ENCODE data around the gene TATDN3.
"Not testable (repeated sequence)": the region's sequence is repeated elsewhere in the genome, so short reads cannot be mapped to it uniquely, and the experiment has no call there.

TATDN3 gene

DNA sequence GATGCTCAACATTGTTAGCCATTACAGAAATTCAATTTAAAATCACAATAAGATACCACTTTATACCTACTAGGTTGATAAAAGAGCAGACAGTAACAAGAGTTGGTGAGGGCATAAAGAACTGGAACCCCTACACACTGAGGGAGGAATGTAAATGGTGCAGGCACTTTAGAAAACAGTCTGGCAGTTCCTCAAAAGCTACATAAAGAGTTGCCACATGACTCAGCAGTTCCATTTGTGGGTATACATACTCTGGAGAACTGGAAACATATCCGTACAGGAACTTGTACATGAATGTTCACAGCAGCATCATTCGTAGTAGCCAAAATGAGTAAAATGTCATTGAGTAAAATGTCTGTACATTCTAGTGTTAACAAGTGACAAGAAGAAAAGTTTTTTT is 17.1 kb upstream of the TATDN3 start:
- Histone ChIP-seq H3K36me3 (ENCODE audit: insufficient read depth, low read length) (peaks cover 33% of the 10 kb centered on the region; the same call in 1 of the 2 replicates), H3K27me3 (ENCODE audit: insufficient read depth, low read length, poor library complexity) (no peaks in the 10 kb centered on the region), H3K4me2 (ENCODE audit: insufficient read depth, low read length) (no peak overlapping the region), H3K4me1 (ENCODE audit: insufficient read depth, low read length) (no peaks in the 10 kb centered on the region), H4K20me1 (ENCODE audit: insufficient read depth, low read length) (no peaks in the 10 kb centered on the region), H3K27ac (ENCODE audit: low read length) (no peak overlapping the region), H2AFZ (ENCODE audit: low read depth, low read length) (no peak overlapping the region), H3K9ac (ENCODE audit: low read depth, low read length) (no peak overlapping the region), H3K4me3 (ENCODE audit: low read depth in 1 of 2, low read length in 2 of 2) (no peak overlapping the region), H3K79me2 (ENCODE audit: insufficient read depth, low read length) (peaks cover 12% of the 10 kb centered on the region), H3K9me3 (ENCODE audit: insufficient read depth, low read length, severe bottlenecking) (peaks cover 4% of the 10 kb centered on the region)
- TF ChIP-seq, protein P1, sequence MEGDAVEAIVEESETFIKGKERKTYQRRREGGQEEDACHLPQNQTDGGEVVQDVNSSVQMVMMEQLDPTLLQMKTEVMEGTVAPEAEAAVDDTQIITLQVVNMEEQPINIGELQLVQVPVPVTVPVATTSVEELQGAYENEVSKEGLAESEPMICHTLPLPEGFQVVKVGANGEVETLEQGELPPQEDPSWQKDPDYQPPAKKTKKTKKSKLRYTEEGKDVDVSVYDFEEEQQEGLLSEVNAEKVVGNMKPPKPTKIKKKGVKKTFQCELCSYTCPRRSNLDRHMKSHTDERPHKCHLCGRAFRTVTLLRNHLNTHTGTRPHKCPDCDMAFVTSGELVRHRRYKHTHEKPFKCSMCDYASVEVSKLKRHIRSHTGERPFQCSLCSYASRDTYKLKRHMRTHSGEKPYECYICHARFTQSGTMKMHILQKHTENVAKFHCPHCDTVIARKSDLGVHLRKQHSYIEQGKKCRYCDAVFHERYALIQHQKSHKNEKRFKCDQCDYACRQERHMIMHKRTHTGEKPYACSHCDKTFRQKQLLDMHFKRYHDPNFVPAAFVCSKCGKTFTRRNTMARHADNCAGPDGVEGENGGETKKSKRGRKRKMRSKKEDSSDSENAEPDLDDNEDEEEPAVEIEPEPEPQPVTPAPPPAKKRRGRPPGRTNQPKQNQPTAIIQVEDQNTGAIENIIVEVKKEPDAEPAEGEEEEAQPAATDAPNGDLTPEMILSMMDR (IDR thresholded peaks at IDR 0.05; ENCODE audit: borderline replicate concordance, extremely low read depth, low read length, poor library complexity, severe bottlenecking): no peak
- no peak for TF ChIP-seq EZH2 (IDR thresholded peaks at IDR 0.05; ENCODE audit: borderline replicate concordance, low read depth, low read length, severe bottlenecking)
- no peak for DNase-seq
- no peak for ATAC-seq (ENCODE audit: insufficient read depth, low read depth)

DNA sequence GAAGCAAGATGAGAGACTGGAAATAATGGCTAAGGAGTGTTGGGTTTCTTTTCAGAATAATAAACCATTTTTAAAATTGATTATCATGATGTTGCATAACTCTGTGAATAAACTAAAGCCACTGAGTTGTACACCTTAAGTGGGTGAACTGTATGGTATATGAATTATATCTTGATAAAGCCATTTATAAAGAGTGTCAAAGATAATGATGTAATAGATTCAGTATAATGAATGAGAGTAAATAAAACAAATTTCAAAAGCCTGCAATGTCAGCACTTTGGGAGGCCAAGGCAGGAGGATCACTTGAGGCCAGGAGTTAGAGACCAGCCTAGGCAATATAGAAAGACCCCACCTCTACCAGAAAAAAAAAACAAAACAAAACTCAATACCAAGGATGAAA is 16.5 kb upstream of the TATDN3 start:
- Histone ChIP-seq H3K27me3 (ENCODE audit: insufficient read depth, low read length, poor library complexity) (no peaks in the 10 kb centered on the region), H3K36me3 (ENCODE audit: insufficient read depth, low read length) (peaks cover 33% of the 10 kb centered on the region; the same call in 1 of the 2 replicates), H3K9ac (ENCODE audit: low read depth, low read length) (no peak overlapping the region), H3K79me2 (ENCODE audit: insufficient read depth, low read length) (peaks cover 11% of the 10 kb centered on the region; the same call in 1 of the 2 replicates), H2AFZ (ENCODE audit: low read depth, low read length) (no peak overlapping the region), H3K9me3 (ENCODE audit: insufficient read depth, low read length, severe bottlenecking) (peaks cover under 1% of the 10 kb centered on the region), H3K4me3 (ENCODE audit: low read depth in 1 of 2, low read length in 2 of 2) (no peak overlapping the region), H3K4me1 (ENCODE audit: insufficient read depth, low read length) (no peaks in the 10 kb centered on the region), H3K4me2 (ENCODE audit: insufficient read depth, low read length) (no peak overlapping the region), H3K27ac (ENCODE audit: low read length) (no peak overlapping the region), H4K20me1 (ENCODE audit: insufficient read depth, low read length) (no peaks in the 10 kb centered on the region)
- TF ChIP-seq EZH2 (IDR thresholded peaks at IDR 0.05; ENCODE audit: borderline replicate concordance, low read depth, low read length, severe bottlenecking): no peak
- TF ChIP-seq, protein P1 (IDR thresholded peaks at IDR 0.05; ENCODE audit: borderline replicate concordance, extremely low read depth, low read length, poor library complexity, severe bottlenecking): no peak
- no peak for DNase-seq
- no peak for ATAC-seq (ENCODE audit: insufficient read depth, low read depth)

DNA sequence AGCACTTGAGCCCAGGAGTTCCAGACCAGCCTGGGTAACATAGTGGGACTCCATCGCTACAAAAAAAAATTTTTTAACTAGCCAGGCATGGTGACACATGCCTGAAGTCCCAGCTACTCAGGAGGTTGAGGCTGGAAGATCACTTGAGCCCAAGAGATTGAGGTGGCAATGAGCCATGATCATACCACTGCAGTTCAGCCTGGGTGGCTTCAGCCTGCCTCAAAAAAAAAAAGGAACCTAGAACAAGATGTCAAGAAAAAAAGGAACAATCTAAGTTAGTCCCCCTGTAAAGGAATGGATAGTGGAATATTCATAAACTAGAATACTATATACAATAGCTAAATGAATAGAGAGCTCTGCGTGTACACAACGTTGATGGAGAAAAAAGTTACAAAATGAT is 14.5 kb upstream of the TATDN3 start:
- no peaks in the 10 kb centered on the region for H3K27me3 ChIP-seq (ENCODE audit: insufficient read depth, low read length, poor library complexity)
- no peak for ATAC-seq (ENCODE audit: insufficient read depth, low read depth)
- DNase-seq: no peak
- peaks cover 2% of the 10 kb centered on the region; the same call in 1 of the 2 replicates for H3K79me2 ChIP-seq (ENCODE audit: insufficient read depth, low read length)
- no peaks in the 10 kb centered on the region for H4K20me1 ChIP-seq (ENCODE audit: insufficient read depth, low read length)
- H3K9ac ChIP-seq (ENCODE audit: low read depth, low read length): no peak overlapping the region
- no peak overlapping the region for H3K4me3 ChIP-seq (ENCODE audit: low read depth in 1 of 2, low read length in 2 of 2)
- H3K9me3 ChIP-seq (ENCODE audit: insufficient read depth, low read length, severe bottlenecking): no peaks in the 10 kb centered on the region
- peaks cover 35% of the 10 kb centered on the region for H3K36me3 ChIP-seq (ENCODE audit: insufficient read depth, low read length)
- H2AFZ ChIP-seq (ENCODE audit: low read depth, low read length): no peak overlapping the region
- H3K27ac ChIP-seq (ENCODE audit: low read length): no peak overlapping the region
- no peaks in the 10 kb centered on the region for H3K4me1 ChIP-seq (ENCODE audit: insufficient read depth, low read length)
- no peak overlapping the region for H3K4me2 ChIP-seq (ENCODE audit: insufficient read depth, low read length)
- no peak for TF ChIP-seq EZH2 (IDR thresholded peaks at IDR 0.05; ENCODE audit: borderline replicate concordance, low read depth, low read length, severe bottlenecking)
- TF ChIP-seq, protein P1 (IDR thresholded peaks at IDR 0.05; ENCODE audit: borderline replicate concordance, extremely low read depth, low read length, poor library complexity, severe bottlenecking): no peak

DNA sequence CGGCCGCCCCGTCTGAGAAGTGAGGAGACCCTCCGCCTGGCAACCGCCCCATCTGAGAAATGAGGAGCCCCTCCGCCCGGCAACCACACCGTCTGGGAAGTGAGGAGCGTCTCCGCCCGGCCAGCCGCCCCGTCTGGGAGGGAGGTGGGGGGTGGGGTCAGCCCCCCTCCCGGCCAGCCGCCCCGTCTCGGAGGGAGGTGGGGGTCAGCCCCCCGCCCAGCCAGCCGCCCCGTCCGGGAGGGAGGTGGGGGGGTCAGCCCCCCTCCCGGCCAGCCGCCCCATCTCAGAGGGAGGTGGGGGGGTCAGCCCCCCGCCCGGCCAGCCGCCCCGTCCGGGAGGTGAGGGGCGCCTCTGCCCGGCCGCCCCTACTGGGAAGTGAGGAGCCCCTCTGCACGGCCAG is 12.6 kb upstream of the TATDN3 start:
- not testable (repeated sequence) for H3K4me2 ChIP-seq (ENCODE audit: insufficient read depth, low read length); DNase-seq; H4K20me1 ChIP-seq (ENCODE audit: insufficient read depth, low read length); H3K79me2 ChIP-seq (ENCODE audit: insufficient read depth, low read length); ATAC-seq (ENCODE audit: insufficient read depth, low read depth); H3K9ac ChIP-seq (ENCODE audit: low read depth, low read length); H3K9me3 ChIP-seq (ENCODE audit: insufficient read depth, low read length, severe bottlenecking); H3K4me1 ChIP-seq (ENCODE audit: insufficient read depth, low read length); H3K4me3 ChIP-seq (ENCODE audit: low read depth in 1 of 2, low read length in 2 of 2); H2AFZ ChIP-seq (ENCODE audit: low read depth, low read length); H3K27me3 ChIP-seq (ENCODE audit: insufficient read depth, low read length, poor library complexity); H3K27ac ChIP-seq (ENCODE audit: low read length)
- H3K36me3 ChIP-seq (ENCODE audit: insufficient read depth, low read length): peaks cover 44% of the 10 kb centered on the region

Measured in DND-41 (cell line).